GM12892 (cell line): ENCODE data around the gene SELPLG.

ENCODE experiments used
- POLR2A ChIP-seq: IDR thresholded peaks from 2 replicates; pipeline ENCODE4 v1.6.1; 2011; ENCODE audit warnings: low read depth, low read length, control low read depth
- TAF1 ChIP-seq: IDR thresholded peaks from 2 replicates; pipeline ENCODE4 v1.6.1; 2011; ENCODE audit warnings: low read depth, mild to moderate bottlenecking, control low read depth, low read length, borderline replicate concordance

- no peak for TF ChIP-seq POLR2A
- no peak for TF ChIP-seq TAF1
Observed at GRCh38 chr12:108653922-108654321, 20.2 kb upstream of the SELPLG start.
